Activated CD8-positive, alpha-beta memory T cell treated with anti-CD3 and anti-CD28 coated beads, Interleukin-2, amount 10 ng/mL, durations not matched to agents 7 days and 5 days (primary cell): ENCODE results near the gene COL1A2. TPM values are rescaled to one million over a fixed set of nuclear protein-coding genes. Genes with fewer than 3 reads are reported as not detected.

Experiments
- ATAC-seq: fragments of 150-1000 bp; cut with Tn5 transposase; one replicate; pipeline ENCODE4 v1.10.0; 2021; ENCODE audit warnings: moderate library complexity
- CTCF ChIA-PET: fragments of 350-600 bp; sonication (Branson Sonifier 250); formaldehyde crosslinking; loops from one replicate; lab custom pipeline; 2021; ENCODE audit warnings: antibody characterized with exemption; lab: Charles Lee
- DNase-seq: peaks from one replicate; pipeline ENCODE4 v3.0.0-alpha.2; 2020
- H3K27ac Mint-ChIP-seq: one replicate; pipeline ENCODE4 v1.8.0; 2021; ENCODE audit warnings: mild to moderate bottlenecking, mixed read lengths
- H3K27me3 Mint-ChIP-seq: one replicate; pipeline ENCODE4 v1.8.0; 2021; ENCODE audit warnings: mixed read lengths
- H3K36me3 Mint-ChIP-seq: one replicate; pipeline ENCODE4 v1.8.0; 2021; ENCODE audit warnings: mild to moderate bottlenecking, mixed read lengths
- H3K4me1 Mint-ChIP-seq: one replicate; pipeline ENCODE4 v1.8.0; 2021; ENCODE audit warnings: mixed read lengths
- H3K4me3 Mint-ChIP-seq: one replicate; pipeline ENCODE4 v1.8.0; 2021; ENCODE audit warnings: mild to moderate bottlenecking, moderate library complexity, mixed read lengths
- H3K9me3 Mint-ChIP-seq: one replicate; pipeline ENCODE4 v1.8.0; 2022; ENCODE audit warnings: low read depth, mixed read lengths
- total RNA-seq, 2 experiments: library from RNA; stranded (reverse); gene quantifications; one replicate each; pipeline ENCODE4 v1.2.3, GENCODE V29; 2021

COL1A2 gene
- total RNA-seq = 1 to 10 TPM in 1 of 2 experiments, under 1 TPM in 1; 0.50 to 1.6 TPM

DNA sequence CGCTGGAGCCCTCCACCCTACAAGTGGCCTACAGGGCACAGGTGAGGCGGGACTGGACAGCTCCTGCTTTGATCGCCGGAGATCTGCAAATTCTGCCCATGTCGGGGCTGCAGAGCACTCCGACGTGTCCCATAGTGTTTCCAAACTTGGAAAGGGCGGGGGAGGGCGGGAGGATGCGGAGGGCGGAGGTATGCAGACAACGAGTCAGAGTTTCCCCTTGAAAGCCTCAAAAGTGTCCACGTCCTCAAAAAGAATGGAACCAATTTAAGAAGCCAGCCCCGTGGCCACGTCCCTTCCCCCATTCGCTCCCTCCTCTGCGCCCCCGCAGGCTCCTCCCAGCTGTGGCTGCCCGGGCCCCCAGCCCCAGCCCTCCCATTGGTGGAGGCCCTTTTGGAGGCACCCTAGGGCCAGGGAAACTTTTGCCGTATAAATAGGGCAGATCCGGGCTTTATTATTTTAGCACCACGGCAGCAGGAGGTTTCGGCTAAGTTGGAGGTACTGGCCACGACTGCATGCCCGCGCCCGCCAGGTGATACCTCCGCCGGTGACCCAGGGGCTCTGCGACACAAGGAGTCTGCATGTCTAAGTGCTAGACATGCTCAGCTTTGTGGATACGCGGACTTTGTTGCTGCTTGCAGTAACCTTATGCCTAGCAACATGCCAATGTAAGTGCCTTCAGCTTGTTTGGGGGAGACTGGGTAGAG lies at the start of gene COL1A2:
Gene COL1A2, plus strand, starts transcription at position 459 of the 704 bp plus-strand sequence. Its CDS starts 137 bp downstream, at position 596.
- Mint-ChIP-seq H3K4me1 (peaks cover 25% of the 10 kb centered on the region), H3K27ac (peak within 1 kb of the TSS; percentile 49), H3K9me3 (no peaks in the 10 kb centered on the region), H3K4me3 (peak within 1 kb of the TSS; percentile 56), H3K27me3 (peaks cover 13% of the 10 kb centered on the region), H3K36me3 (no peaks in the 10 kb centered on the region)
- CTCF ChIA-PET = interaction anchor here (0.9 to 1.7 kb wide), 10 partner anchors 10 to 1163 kb away, joined by 3 to 10 read pairs (median 6); partner anchors contain the start of gene VPS50
- DNase-seq (no peak), ATAC-seq (peak; percentile 40)

GRCh38 chr7:94345907-94346306 lies 48.8 kb upstream of the COL1A2 start:
- no peak for DNase-seq
- Mint-ChIP-seq H3K9me3 (no peaks in the 10 kb centered on the region), H3K4me3 (no peak overlapping the region), H3K27ac (no peak overlapping the region), H3K27me3 (peaks cover 8% of the 10 kb centered on the region), H3K4me1 (no peaks in the 10 kb centered on the region), H3K36me3 (no peaks in the 10 kb centered on the region)
- CTCF ChIA-PET = interaction anchor here (1.0 kb wide), 1 partner anchor 26 kb away, joined by 3 read pairs; no protein-coding TSS in a partner anchor
- no peak for ATAC-seq

GRCh38 chr7:94348142-94348541 lies 46.6 kb upstream of the COL1A2 start:
- Mint-ChIP-seq H3K36me3 (no peaks in the 10 kb centered on the region), H3K4me3 (no peak overlapping the region), H3K27me3 (peaks cover 12% of the 10 kb centered on the region), H3K27ac (no peak overlapping the region), H3K9me3 (no peaks in the 10 kb centered on the region), H3K4me1 (no peaks in the 10 kb centered on the region)
- DNase-seq (no peak), ATAC-seq (no peak)
- CTCF ChIA-PET = no interaction called here

GRCh38 chr7:94350734-94351133 lies 44.0 kb upstream of the COL1A2 start:
- CTCF ChIA-PET = no interaction called here
- no peaks in the 10 kb centered on the region for H3K4me1 Mint-ChIP-seq

GRCh38 chr7:94351703-94352102 lies 43.0 kb upstream of the COL1A2 start:
- H3K9me3 Mint-ChIP-seq = no peaks in the 10 kb centered on the region
- H3K4me1 Mint-ChIP-seq = no peaks in the 10 kb centered on the region
- ATAC-seq (no peak), DNase-seq (no peak)
- H3K27ac Mint-ChIP-seq = no peak overlapping the region
- CTCF ChIA-PET = no interaction called here
- H3K4me3 Mint-ChIP-seq = no peak overlapping the region
- peaks cover 11% of the 10 kb centered on the region for H3K27me3 Mint-ChIP-seq
- H3K36me3 Mint-ChIP-seq = no peaks in the 10 kb centered on the region

More at GRCh38 chr7:94350734-94351133, 44.0 kb upstream of the COL1A2 start:
- ATAC-seq = no peak
- H3K36me3 Mint-ChIP-seq = no peaks in the 10 kb centered on the region
- no peak for DNase-seq
- no peaks in the 10 kb centered on the region for H3K9me3 Mint-ChIP-seq
- peaks cover 11% of the 10 kb centered on the region for H3K27me3 Mint-ChIP-seq
- no peak overlapping the region for H3K4me3 Mint-ChIP-seq
- no peak overlapping the region for H3K27ac Mint-ChIP-seq

DNA sequence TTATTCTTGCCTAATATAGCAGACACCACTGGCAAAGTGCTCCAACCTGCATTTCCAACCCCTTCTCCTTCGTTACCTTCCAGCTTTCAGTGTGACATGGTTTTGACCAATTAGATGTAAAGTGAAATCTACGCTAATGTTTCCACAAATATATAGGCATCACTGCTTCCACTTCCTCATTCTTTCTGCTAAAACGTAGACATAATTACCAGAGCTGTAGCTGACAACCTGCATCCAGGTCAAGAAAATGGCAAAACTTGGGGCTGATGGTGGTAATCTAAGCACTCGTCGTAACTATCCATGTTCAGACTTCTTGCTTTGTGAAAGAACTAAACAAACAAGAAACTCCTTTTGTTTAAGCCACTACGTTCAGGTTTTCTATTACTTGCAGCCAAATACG lies 41.8 kb upstream of the COL1A2 start:
- H3K4me1 Mint-ChIP-seq = no peaks in the 10 kb centered on the region

GRCh38 chr7:94354953-94355352 lies 39.7 kb upstream of the COL1A2 start:
- Mint-ChIP-seq H3K4me1 (no peaks in the 10 kb centered on the region), H3K27me3 (peaks cover 5% of the 10 kb centered on the region), H3K9me3 (no peaks in the 10 kb centered on the region), H3K27ac (no peak overlapping the region), H3K4me3 (no peak overlapping the region), H3K36me3 (no peaks in the 10 kb centered on the region)
- no peak for ATAC-seq
- no peak for DNase-seq
- CTCF ChIA-PET = interaction anchor here (0.6 kb wide), 1 partner anchor 11 kb away, joined by 4 read pairs; no protein-coding TSS in a partner anchor

More for the DNA sequence above, 41.8 kb upstream of the COL1A2 start:
- no peak for DNase-seq
- ATAC-seq = no peak
- H3K27ac Mint-ChIP-seq = no peak overlapping the region
- H3K4me3 Mint-ChIP-seq = no peak overlapping the region
- CTCF ChIA-PET = no interaction called here
- H3K36me3 Mint-ChIP-seq = no peaks in the 10 kb centered on the region
- H3K9me3 Mint-ChIP-seq = no peaks in the 10 kb centered on the region
- peaks cover 5% of the 10 kb centered on the region for H3K27me3 Mint-ChIP-seq

- ATAC-seq = no peak
- Mint-ChIP-seq H3K27me3 (peaks cover 5% of the 10 kb centered on the region), H3K9me3 (no peaks in the 10 kb centered on the region), H3K4me3 (no peak overlapping the region), H3K4me1 (no peaks in the 10 kb centered on the region), H3K36me3 (no peaks in the 10 kb centered on the region), H3K27ac (no peak overlapping the region)
- CTCF ChIA-PET = no interaction called here
- DNase-seq = no peak
Observed at GRCh38 chr7:94355454-94355853, 39.2 kb upstream of the COL1A2 start.

GRCh38 chr7:94357076-94357475 lies 37.6 kb upstream of the COL1A2 start:
- H3K4me3 Mint-ChIP-seq = no peak overlapping the region
- ATAC-seq (no peak), DNase-seq (no peak)
- H3K27ac Mint-ChIP-seq = no peak overlapping the region
- peaks cover 5% of the 10 kb centered on the region for H3K27me3 Mint-ChIP-seq
- no peaks in the 10 kb centered on the region for H3K36me3 Mint-ChIP-seq
- no peaks in the 10 kb centered on the region for H3K4me1 Mint-ChIP-seq
- CTCF ChIA-PET = no interaction called here
- H3K9me3 Mint-ChIP-seq = no peaks in the 10 kb centered on the region

- CTCF ChIA-PET = no interaction called here
- Mint-ChIP-seq H3K27ac (no peak overlapping the region), H3K9me3 (no peaks in the 10 kb centered on the region), H3K4me1 (no peaks in the 10 kb centered on the region), H3K36me3 (no peaks in the 10 kb centered on the region), H3K4me3 (no peak overlapping the region), H3K27me3 (peaks cover 3% of the 10 kb centered on the region)
- no peak for ATAC-seq
- no peak for DNase-seq
Observed at GRCh38 chr7:94360926-94361325, 33.8 kb upstream of the COL1A2 start.

DNA sequence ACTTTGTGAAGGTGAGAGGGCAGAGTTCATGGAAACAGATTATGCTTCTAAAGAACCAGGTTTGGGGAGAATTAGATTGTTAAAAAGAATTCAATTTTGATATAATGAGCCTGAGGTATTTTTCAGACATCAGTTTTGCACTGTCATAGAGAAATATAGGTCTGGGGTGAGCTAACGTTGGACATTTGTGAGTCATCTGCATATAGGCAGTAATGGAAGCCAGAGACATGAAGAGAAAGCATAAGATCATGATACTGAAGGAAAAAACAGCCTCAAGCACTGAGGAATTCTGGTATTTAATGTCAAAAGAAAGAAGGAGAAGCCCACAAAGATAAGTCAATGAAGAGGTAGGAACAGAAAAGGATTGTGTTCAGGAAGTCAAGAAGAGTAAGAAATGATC lies 32.4 kb upstream of the COL1A2 start:
- Mint-ChIP-seq H3K4me3 (no peak overlapping the region), H3K9me3 (no peaks in the 10 kb centered on the region), H3K36me3 (no peaks in the 10 kb centered on the region), H3K27ac (no peak overlapping the region), H3K27me3 (peaks cover 3% of the 10 kb centered on the region), H3K4me1 (no peaks in the 10 kb centered on the region)
- CTCF ChIA-PET = no interaction called here
- no peak for DNase-seq
- no peak for ATAC-seq

GRCh38 chr7:94364816-94365215 lies 29.9 kb upstream of the COL1A2 start:
- Mint-ChIP-seq H3K36me3 (no peaks in the 10 kb centered on the region), H3K27ac (no peak overlapping the region), H3K4me3 (no peak overlapping the region), H3K27me3 (peaks cover 3% of the 10 kb centered on the region), H3K4me1 (no peaks in the 10 kb centered on the region), H3K9me3 (no peaks in the 10 kb centered on the region)
- CTCF ChIA-PET = no interaction called here
- ATAC-seq (no peak), DNase-seq (no peak)

- Mint-ChIP-seq H3K4me3 (no peak overlapping the region), H3K9me3 (no peaks in the 10 kb centered on the region), H3K27ac (no peak overlapping the region), H3K27me3 (peaks cover 3% of the 10 kb centered on the region), H3K36me3 (no peaks in the 10 kb centered on the region), H3K4me1 (no peaks in the 10 kb centered on the region)
- CTCF ChIA-PET = no interaction called here
- no peak for ATAC-seq
- DNase-seq = no peak
Observed at GRCh38 chr7:94366163-94366562, 28.5 kb upstream of the COL1A2 start.

DNA sequence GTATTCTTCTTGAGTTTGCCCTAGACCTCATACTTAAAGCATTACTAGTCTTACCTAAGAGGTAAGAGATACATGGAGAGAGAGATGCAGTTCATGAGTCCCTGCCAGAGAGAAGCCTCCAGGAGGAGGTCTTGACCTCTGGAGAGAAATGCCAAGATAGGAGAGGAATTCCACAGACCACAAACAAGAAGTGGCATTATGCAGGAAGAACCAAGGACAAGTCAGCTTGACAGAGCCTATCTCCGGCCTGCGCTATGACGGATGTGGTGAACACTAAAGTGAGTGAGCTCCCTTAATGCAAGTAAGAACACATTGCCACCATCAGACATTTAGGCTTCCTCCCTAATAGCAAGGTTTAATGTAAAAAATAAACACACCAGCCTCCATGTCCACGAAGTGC lies 27.9 kb upstream of the COL1A2 start:
- DNase-seq (no peak), ATAC-seq (no peak)
- Mint-ChIP-seq H3K4me3 (no peak overlapping the region), H3K27ac (no peak overlapping the region), H3K36me3 (no peaks in the 10 kb centered on the region), H3K4me1 (no peaks in the 10 kb centered on the region), H3K9me3 (no peaks in the 10 kb centered on the region), H3K27me3 (peaks cover 3% of the 10 kb centered on the region)
- CTCF ChIA-PET = no interaction called here
